ENCODE data around the gene WDR86. TPM values are rescaled to one million over a fixed set of nuclear protein-coding genes. Genes with fewer than 3 reads are reported as not detected.

Gene WDR86
- polyA plus RNA-seq, 1 donor = 6.6 TPM

DNA sequence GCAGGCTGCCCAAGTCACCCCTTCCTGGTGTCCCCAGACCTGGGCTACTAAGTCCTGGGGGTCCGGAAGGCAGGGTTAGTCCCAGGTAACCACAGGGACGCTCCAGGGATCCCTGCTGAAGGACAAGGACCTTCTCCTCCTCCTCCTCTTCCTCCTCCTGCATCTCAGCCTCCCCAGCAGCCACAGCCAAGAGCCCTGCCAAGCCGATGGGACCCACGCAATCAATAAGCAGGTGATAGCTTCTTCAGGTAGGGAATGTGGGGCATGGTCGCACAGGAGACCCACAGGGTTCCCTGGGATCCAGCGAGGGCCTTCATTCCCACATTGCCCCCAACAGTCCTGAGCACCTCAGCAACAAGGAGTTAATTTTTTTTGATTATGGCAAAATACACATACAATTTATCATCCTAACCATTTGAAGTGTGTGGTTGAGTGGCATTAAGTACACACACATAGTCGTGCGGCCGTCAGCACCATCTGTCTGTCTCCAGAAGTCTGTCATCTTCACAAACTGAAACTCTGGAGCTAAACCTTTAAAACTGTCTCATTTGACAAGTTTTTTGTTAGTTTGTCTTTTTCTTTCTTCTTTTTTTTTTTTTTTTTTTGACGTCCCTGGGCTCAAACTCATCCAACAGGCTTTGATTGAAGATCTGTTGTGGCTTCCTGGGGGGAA, 18.0 kb upstream of the WDR86 start:
- no peak for DNase-seq (ENCODE audit: low read depth)

DNA sequence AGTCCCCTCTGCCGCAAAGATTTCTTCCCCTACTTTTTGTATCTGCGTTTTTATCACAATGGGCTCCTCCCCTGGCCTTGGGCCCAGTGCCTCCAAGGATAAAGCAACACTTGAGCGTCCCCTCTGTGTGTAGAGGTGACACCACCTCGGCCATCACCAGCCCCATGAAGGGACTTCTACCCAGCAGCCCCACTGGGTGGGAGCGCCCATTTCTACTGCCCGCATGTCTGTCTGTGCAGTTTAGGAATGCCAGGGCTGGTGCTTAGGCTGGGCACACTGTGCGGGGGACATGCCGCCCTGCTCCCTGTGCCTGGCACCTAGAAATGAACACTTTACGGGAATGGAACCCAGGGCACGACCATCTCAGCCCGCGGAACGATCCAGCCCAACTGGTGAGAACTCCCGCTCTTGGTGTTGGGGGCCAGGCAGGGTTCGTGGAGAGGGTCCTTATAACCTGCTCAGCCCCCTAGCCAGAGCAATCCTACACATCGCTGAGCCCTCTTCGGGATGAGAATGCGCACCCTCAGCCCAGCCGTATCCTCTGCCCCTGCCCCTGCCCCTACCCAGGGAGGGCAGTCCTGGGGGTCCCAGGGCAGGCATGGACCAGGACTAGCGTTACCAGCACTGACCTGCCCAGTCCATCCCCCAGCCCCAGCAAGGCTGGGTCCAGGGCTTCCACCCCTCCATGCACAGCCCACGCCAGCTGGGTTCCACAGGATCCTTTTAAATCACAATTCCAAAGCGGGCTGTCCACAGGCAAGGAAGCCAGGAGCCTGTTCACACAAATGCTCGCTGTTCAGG, 17.3 kb upstream of the WDR86 start:
- no peak for DNase-seq (ENCODE audit: low read depth)

DNA sequence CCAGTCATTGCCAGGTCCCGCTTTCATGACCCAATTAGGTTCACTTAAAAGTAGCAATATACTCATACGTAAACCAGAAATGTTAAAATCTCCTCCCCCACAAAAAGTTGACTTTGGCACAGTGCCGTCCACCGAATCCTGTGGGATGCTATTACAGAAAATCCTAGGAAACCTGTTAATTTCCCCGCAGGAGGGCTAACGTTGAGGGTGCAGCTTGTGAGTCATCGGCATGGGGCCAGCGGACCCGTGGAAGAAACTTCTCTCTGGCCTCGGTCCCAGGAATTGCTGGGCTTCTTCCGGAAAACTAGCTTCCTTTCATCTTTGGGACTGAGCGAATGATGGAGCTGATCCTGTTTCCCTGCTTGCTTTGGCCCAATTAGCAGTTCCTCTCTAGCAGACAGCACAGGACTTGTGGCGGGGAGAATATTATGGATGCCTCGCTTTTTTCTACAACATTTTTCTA, 16.6 kb upstream of the WDR86 start:
- no peak for DNase-seq (ENCODE audit: low read depth)

DNA sequence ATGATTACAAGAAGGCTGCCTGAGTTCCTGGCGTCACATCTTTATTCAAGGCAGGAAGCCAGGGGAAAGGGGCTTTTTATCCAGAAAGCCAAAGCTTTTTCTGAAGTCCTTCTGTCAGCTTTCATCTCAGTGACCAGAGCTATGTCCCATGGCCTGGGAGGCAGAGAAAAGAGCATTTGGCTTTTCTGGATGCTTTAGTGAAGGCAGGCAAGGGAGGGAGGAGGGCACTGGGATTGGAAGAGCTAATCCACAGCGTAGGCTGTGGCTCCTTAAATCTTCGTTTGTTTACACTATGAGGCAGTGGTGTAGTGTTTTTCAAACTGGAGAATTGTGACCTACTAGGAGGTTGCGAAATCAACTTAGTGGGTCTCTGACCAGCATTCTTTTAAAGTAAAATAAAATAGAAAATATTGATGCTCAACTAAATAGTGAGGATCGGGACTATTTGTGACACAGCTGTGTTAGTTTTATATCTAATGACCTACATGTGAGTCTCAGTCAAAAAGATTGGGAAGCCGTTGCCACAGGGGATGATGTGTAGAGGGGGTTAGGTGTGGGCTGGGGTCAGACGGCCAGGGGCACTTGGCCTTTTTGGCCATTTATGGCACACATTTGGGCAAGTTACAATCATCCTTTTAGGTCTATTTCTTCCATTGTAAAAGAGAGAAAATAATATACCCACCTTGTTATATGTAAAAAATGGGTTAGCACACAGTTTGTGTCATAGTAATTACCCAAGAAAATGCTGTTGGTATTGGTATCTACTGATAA, 16.0 kb upstream of the WDR86 start:
- no peak for DNase-seq (ENCODE audit: low read depth)

DNA sequence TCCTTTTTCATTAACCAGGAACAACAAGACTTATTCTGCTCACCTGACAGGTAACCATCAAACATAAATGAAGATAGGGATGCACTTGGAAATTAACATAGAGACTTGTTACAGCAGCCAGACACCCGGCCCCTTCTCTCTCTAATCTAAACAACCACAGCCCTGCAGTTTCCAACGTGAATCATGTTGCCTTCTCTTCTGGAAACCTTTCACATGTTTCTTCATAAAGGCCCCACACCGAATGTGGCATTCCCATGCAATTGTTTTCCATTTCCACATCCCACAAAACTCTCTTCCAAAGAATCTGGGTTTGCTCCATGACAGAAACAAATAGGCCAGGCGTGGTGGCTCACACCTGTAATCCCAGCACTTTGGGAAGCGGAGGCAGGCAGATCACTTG, 15.0 kb upstream of the WDR86 start:
- no peak for DNase-seq (ENCODE audit: low read depth)

DNA sequence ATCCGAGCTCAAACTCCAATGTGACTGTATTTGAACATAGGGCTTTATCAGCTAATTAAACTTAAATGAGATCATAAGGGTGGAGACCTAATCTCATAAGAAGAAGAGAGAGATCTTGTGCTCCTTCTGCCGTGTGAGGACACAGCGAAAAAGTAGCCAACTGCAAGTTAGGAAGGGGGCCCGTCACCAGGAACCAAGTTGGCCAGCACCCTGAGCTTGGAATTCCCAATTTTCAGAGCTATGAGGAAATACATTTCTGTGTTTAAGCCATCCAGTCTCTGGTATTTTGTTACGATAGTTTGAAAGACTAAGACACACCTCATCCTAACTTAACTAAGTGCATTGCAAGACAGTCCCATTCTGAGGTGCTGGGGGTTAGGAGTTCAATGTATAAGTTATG, 14.1 kb upstream of the WDR86 start:
- DNase-seq (ENCODE audit: low read depth) = no peak

DNA sequence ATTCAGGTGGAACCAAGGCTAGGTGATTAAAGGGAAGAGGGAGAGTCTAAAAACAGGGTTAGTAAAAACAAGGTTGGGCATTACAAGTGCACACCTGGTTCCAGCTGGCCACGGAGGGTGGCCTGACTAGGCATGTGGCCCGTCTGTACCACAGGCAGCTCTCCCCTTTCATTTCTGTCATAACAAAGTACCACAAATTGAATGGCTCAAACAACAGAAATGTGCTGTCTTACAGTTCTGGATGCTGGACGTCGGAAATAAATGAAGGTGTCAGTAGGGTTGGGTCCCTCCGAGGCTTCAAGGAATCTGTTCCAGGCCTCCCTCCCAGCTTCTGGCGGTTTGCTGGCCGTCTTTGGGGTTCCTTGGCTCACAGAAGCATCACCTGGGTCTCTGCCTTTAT, 13.4 kb upstream of the WDR86 start:
- no peak for DNase-seq (ENCODE audit: low read depth)

DNA sequence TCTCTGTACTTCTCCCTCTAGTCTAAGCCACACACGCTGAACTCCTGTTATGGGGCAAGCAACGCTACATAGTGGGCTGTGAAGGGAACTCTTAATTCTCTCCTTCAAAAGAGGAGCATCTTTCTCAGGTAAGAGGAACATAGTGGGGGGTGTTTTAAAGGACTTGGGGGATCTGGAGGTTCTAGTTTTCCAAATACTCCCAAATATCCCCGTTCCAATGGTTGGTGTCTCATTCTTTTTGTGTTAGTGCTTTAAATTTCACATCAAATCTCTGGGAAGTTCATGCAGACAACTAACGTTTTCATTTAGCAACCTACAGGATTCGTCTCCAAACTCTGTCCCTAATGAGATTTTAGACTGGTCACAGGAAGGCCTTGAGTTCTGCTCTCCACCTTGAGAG, 12.4 kb upstream of the WDR86 start:
- DNase-seq (ENCODE audit: low read depth) = no peak

DNA sequence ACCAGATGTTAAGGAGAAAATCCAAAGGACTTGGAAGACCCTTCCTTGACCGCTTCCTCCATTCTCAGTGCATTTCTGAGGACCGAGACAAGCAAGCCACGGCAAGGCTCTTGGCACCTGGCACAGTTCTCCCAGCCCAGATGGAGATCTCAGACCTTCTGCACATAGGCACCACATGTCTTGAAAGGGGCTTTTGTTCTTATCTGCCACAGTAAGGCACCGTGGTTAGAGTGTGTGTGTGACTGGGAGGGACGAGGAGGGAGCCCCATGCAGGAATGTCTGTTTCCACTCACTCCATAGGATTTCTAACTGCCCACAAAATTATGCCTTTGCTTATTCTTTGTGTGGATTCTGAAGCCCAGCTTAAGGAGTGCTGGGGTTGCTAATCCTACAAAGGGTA, 10.3 kb upstream of the WDR86 start:
- DNase-seq (ENCODE audit: low read depth) = no peak

DNA sequence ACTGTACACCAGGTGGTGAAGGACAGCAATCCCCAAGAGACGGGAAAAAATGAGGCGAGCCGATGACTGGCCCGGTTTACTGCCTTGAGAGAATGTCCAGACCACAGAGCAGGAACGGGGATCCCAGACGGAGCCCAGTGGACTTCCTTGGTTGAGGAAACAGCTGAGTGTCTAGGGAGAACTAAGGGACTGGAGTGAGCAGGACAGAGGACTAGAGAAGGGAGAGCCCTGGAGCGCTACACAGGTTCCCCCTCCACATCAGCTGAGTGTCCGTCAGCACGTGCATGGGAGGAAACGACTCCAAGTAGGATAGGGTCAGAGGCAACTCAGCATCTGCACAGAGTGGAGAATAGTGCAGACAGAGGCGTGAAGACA, 7.1 kb upstream of the WDR86 start:
- DNase-seq (ENCODE audit: low read depth) = no peak

DNA sequence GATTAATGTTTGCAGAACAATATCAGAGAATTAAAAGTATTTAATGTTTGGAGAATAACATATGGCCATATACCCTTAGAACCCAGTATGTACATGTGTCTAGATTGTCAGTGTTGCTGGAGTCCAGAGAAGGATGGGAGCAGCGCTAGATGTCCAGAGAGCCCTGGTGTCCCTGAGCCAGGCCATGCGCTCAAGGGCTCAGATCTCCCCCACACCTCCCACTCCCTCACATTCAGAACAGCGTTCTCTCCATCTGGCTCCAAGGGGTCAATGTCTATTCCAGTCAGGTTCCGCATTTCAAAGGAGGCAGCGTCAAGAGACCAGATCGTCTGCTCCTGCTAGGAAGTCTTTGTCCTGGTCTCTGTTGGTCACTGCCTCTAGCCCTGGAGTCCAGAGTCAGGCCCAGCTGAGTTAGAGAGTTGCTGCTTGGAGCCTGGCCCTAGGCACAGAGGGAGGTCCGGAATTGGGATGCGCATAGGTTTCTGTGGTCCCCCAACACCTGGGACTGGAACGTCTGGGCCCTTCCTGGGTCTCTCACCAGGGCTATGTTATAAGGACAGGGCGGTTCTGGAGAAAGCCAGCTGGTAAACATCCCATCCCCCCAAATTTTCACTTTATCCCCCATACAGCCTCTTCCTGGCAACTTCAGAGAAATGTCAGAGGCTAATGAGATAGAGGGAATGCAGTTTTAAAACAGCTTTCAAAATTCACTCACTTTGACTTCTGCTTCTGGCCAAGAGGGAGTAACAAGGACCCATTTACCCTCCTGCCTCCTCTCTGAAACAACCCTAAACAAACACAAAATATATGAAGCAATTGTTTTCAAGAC, 6.5 kb upstream of the WDR86 start:
- no peak for DNase-seq (ENCODE audit: low read depth)

DNA sequence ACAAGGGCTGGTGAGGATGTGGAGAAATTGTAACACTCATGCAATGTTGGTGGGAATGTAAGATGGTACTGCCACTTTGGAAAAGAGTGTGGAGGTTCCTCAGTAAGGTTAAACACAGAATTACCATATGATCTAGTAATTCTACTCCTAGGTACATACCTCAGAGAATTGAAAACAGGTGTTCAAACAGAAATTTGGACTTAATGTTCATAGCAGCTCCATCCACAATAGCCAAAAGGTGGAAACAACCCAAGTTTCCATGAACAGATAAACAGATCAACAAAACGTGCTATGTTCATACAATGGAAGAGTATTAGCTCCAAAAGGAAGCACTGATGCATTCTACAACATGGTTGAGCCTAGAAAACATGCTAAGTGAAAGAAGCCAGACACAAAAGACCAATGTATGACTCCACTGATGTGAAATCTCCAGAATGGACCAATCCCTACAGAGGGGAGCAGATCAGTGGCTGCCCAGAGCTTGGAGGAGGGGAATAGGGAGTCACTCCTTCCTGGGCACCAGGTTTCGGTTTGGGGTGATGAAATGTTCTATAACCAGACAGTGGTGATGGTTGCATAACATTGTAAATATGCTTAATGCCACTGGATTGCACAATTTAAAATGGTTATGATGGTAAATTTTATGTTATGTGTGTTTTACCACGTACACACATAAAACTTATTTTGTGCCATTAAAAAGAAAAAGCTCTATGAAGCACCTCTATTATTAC, 5.7 kb upstream of the WDR86 start:
- no peak for DNase-seq (ENCODE audit: low read depth)

DNA sequence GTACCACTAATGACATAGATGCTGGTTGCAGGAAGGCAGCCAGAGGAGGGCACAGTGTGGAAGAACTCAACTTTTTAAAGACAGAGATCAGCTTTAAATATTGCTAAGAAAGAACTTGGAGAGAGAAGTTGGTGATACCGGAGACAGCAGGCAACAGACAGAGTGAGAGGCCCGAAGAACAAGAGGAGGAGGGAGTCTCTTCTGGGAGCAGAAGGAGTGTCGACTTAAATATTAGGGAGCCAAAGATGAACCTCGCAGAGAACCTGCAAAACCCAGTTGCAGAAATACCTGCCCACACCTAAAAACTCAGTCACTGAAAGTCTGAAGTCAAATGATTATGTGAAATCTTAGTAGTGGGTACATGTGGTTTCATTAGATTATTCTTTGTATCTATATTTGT, 3.4 kb upstream of the WDR86 start:
- DNase-seq (ENCODE audit: low read depth) = no peak

DNA sequence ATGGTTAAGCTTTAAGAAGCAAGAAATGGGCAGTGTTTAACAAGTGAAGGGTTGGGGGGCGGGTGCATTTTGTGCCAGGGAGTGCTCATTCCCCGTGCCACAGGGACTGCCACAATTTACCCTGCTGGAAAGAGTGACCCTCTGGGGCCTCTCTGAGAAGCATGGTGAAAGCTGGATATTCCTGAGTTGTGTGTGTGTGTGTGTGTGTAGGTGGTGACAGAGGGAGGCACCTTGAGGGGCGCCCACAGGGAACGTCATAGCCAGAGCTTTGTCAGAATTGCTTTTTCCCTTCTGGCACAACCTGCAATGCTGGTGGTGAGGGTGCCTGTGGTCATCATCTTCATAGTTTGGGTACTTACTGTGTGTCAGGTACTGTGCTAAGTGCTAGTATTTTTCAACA, 2.5 kb upstream of the WDR86 start:
- no peak for DNase-seq (ENCODE audit: low read depth)

DNA sequence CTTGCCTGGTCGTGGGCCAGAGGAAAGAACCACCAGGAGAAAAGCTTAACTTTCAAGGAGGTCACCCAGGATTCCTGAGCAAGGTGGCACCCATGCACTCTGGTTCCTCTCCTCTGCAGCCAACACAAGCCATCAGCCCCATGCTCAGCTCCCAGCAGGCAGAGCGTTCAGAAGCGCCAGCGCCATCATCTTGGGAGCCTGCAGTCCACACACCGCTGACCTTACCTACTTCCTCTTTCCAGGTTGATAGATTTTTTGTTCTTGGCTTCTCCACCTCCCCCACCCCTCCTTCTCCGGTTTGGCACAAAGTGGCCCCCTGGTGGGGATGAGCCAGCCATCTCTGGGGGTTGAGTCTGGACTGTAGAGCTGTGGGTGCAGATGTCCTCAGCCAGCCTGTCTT, 1.7 kb upstream of the WDR86 start:
- DNase-seq (ENCODE audit: low read depth) = no peak

DNA sequence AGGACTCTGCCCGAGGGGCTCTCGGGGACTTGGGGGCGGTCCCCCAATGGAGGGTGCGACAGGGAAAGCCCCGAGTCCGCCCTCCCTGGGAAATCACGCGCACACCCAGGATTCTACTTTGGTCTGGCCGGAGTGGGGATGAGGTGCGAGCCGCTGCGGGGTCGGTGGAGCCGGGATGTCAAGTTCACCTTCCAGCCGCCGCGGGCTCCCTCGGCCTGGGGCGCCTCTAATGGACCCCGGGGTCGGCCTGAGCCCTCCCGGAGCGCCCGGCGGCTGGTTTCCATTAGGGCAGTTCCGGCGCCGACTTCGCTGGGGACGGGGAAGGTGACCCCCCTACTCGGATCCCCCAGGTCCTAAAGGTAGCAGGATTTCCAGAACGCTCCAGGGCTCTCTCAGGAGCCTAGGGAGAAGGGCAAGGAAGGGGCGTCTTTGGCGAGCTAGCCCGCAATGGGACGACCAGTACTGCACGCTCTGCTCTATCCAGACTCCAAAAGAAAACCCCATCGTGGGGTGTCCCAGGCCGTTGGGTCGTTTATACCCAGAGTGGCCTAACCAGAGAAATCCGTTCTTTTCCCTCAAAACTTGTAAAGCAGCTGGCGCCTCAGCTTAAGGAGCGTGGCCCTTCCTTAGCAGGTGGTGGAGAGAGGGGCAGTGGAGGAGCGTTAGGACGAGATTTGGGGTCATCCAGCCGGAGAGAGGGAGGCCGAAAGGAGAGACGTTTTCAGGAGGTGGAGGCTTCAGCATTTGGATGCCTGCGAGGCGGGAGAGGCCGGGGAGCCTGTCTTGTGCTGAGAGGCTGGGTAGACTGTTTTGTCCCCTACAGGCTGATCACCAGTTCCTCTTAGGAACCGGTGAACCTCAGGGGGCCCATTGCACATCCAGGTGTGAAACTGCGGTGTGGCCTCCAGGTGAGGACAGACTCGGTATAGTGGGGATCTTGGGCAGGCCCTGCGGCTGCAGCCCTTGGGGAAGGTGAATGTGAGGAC, 860 bp upstream of the WDR86 start:
- DNase-seq (ENCODE audit: low read depth) = no peak

DNA sequence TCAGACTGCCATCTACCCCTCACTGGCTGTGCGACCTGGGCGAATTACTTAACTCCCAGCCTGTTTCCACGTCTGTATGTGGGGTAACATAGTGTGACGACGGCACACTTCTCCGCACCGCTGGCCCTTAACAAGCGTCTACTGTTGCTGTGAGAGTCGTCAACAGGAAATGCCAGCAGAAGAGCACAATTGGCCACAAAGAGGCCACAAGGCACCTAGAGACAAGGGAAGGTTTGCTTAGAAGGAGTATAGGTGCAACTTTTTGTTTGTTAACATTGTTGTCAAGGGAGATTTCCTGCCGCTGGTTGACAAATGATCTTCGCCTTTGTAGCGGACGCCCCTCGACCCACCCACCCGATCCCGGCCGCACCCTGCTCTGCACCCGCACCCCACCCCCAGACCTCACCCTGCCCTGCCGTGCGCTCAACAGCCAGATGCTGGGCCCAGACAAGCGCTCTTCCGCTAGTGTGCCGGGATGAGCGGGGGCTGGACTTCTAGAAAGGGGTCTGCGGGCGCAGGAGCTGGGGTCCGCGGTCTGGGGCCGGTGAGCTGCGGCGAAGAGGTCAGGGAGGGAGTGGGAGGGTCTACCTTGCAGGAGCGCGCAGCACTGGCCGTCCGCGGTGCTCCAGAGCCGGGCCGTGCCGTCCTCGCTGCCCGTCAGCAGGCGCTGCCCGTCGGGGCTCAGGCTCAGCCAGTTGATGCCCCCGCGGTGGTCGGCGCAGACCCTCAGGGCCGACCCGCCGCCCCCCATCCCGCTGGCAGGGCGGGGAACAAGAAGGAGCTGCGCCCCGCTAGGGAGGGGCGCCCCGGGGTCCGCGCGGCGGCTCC, 785 bp downstream of the WDR86 start:
- DNase-seq (ENCODE audit: low read depth) = no peak

DNA sequence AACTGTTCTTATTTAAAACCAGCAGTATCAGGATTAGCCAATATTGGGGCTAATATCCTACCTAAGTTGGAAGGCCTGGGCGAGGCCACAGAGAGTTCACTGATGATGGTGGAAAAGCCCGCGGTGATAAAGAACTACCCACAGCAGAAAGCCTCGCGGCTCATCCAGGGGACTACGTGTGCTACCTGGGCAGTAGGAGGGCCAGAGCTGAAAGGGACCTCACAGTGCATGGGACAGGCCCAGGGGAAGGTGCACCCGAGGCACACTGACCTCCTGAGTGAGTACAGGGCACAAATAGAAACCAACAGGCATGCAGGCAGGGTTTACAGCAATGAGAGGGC, 1.4 kb downstream of the WDR86 start:
- DNase-seq (ENCODE audit: low read depth) = no peak

All from forelimb muscle (tissue), 1 donor.